ENCODE measurements around the gene TXLNG. TPM values are rescaled to one million over a fixed set of nuclear protein-coding genes. Genes with fewer than 3 reads are reported as not detected.

The TXLNG gene
- total RNA-seq, 1 donor from 2014 or later = 12.1 TPM

DNA sequence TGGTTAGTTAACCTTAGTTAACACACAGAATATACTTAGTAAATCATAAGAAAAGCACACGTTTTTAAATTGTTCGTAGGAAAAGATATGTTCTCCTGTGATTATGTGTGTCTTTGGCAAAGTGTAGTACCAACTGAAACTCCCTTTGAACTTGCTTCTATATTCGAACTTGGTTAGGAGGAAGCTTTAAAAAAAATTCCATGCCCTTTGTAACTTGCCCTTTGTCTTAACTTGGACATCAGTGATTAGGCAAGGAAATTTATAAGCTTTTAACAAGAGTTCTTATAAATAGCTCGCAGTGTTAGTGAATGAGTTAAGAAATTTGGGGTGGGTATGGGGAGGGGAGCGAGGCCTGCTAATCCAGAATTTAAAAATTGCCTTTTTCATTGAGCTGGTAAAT is 33.4 kb downstream of the TXLNG start:
- Histone ChIP-seq H3K27me3 (no peaks in the 10 kb centered on the region), H3K4me1 (no peaks in the 10 kb centered on the region), H3K36me3 (peaks cover 20% of the 10 kb centered on the region), H3K9me3 (no peaks in the 10 kb centered on the region), H3K4me3 (no peak overlapping the region), H3K27ac (no peak overlapping the region)
- TF ChIP-seq, protein P1, sequence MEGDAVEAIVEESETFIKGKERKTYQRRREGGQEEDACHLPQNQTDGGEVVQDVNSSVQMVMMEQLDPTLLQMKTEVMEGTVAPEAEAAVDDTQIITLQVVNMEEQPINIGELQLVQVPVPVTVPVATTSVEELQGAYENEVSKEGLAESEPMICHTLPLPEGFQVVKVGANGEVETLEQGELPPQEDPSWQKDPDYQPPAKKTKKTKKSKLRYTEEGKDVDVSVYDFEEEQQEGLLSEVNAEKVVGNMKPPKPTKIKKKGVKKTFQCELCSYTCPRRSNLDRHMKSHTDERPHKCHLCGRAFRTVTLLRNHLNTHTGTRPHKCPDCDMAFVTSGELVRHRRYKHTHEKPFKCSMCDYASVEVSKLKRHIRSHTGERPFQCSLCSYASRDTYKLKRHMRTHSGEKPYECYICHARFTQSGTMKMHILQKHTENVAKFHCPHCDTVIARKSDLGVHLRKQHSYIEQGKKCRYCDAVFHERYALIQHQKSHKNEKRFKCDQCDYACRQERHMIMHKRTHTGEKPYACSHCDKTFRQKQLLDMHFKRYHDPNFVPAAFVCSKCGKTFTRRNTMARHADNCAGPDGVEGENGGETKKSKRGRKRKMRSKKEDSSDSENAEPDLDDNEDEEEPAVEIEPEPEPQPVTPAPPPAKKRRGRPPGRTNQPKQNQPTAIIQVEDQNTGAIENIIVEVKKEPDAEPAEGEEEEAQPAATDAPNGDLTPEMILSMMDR (IDR thresholded peaks at IDR 0.05) = no peak
- intact Hi-C loops (cut with DNase I) = loop anchor here (10.0 kb wide), 1 partner anchor 225 kb away; no protein-coding TSS in a partner anchor
- DNase-seq (no peak), ATAC-seq (no peak)

DNA sequence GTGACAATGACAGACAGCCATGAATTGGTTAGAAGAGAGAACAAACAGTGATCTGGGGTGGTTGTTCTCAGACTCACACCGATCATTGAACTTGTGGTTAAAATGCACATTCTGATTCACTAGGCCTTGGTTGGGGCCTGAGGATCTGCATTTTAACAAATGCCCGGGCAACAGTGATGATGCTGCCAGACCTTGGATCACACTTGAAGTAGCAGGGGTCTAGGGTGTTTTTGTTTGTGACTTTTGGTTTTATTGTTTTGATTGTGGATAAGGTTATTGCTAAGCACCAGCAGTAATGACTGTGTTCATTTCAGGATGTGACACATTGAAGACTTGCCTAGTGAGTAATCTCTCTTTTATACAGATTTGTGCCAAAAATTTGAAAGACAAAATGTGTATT is 36.5 kb downstream of the TXLNG start:
- TF ChIP-seq, protein P1 (IDR thresholded peaks at IDR 0.05) = no peak
- intact Hi-C loops (cut with DNase I) = loop anchor here (10.0 kb wide), 1 partner anchor 222 kb away; no protein-coding TSS in a partner anchor
- DNase-seq (no peak), ATAC-seq (no peak)
- no peaks in the 10 kb centered on the region for H3K27me3 ChIP-seq
- peaks cover 20% of the 10 kb centered on the region for H3K36me3 ChIP-seq
- no peaks in the 10 kb centered on the region for H3K9me3 ChIP-seq
- H3K4me3 ChIP-seq = no peak overlapping the region
- no peaks in the 10 kb centered on the region for H3K4me1 ChIP-seq
- no peak overlapping the region for H3K27ac ChIP-seq

DNA sequence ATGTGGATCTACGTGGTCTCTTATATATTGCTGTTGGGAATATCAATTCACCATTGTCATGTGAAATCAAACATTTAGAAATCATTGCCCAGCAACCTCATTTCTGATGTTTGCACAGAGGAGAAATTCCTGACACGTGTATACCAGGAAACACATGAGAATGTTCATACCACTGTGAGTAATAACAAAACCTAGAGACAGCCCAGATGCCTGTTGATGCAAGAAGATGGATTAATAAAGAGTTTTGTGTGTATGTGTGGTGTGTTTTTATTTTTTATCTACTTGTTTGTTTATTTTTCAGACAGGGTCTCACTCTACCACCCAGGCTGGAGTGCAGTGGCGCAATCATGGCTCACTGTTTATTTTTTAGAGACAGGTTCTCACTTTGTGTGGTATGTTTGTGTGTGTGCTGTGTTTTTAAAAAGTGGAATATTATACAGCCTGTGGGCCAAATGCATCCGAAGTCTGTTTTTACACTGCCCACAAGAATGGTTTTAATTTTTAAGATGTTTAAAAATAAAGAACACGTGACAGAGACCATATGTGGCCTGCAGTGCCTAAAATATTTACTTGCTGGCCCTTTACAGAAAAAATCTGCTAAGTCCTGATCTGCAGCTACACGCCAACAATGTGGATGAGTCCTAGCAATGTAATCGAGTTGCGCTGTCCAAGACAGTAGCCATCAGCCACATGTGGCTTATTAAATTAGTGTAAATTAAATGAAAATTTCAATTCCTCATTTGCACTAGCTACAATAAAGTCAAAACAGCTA is 39.2 kb downstream of the TXLNG start:
- Histone ChIP-seq H3K9me3 (no peaks in the 10 kb centered on the region), H3K4me3 (no peak overlapping the region), H3K27ac (no peak overlapping the region), H3K36me3 (peaks cover 10% of the 10 kb centered on the region), H3K27me3 (no peaks in the 10 kb centered on the region), H3K4me1 (no peaks in the 10 kb centered on the region)
- ATAC-seq (no peak), DNase-seq (no peak)
- intact Hi-C loops (cut with DNase I) = loop anchor here (10.0 kb wide), 1 partner anchor 219 kb away; no protein-coding TSS in a partner anchor
- TF ChIP-seq, protein P1 (IDR thresholded peaks at IDR 0.05) = no peak

DNA sequence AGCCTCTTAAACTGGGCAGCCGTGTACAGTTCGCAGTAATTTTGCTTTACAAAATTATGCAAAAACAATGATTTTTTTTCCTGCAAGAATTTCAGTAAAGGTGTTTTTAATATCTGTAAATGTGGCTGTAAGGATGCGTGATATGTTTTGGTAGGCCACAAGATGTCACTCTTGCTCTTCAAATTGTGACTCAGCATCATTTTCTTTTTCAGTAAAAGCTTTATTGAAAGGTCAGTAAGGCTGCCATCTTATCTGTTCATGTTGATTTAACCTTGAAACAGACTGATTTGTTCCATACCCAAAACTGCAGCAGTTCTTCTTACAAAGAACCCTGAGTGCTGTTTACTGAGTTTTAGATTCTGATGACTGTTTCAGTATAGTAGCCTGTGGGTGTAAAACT is 39.9 kb downstream of the TXLNG start:
- Histone ChIP-seq H3K4me3 (no peak overlapping the region), H3K36me3 (peaks cover 6% of the 10 kb centered on the region), H3K9me3 (no peaks in the 10 kb centered on the region), H3K27ac (no peak overlapping the region), H3K4me1 (no peaks in the 10 kb centered on the region), H3K27me3 (no peaks in the 10 kb centered on the region)
- DNase-seq = no peak
- TF ChIP-seq, protein P1 (IDR thresholded peaks at IDR 0.05) = peak; percentile 30
- ATAC-seq = no peak
- intact Hi-C loops (cut with DNase I) = loop anchor here (10.0 kb wide), 1 partner anchor 219 kb away; no protein-coding TSS in a partner anchor

DNA sequence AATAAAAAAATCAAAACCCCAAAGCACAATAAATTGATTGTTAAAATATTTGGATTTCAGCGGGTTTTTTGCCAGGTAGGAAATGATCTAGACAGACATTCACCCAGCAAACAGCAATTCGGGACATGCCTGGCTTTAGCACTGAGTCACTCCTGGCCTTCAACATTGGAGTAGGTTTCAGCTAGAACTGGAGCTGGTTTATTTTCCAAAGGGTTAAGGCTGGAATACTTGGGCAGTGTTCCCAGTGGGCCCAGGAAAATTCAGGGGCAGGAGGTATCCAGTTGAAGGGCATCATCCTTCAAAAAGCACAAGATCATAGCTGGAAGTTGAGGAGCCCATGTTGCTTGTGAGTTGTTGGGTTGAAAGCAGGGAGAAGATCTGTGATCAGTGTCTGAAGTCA is 41.0 kb downstream of the TXLNG start:
- TF ChIP-seq, protein P1 (IDR thresholded peaks at IDR 0.05) = no peak
- intact Hi-C loops (cut with DNase I) = loop anchor here (10.0 kb wide), 1 partner anchor 218 kb away; no protein-coding TSS in a partner anchor
- Histone ChIP-seq H3K9me3 (no peaks in the 10 kb centered on the region), H3K27ac (no peak overlapping the region), H3K4me1 (no peaks in the 10 kb centered on the region), H3K36me3 (peaks cover 7% of the 10 kb centered on the region), H3K4me3 (no peak overlapping the region), H3K27me3 (no peaks in the 10 kb centered on the region)
- no peak for ATAC-seq
- DNase-seq = no peak

All from upper lobe of right lung (tissue), 1 donor.